ENCODE results near the gene FXYD5. TPM values are rescaled to one million over a fixed set of nuclear protein-coding genes. Genes with fewer than 3 reads are reported as not detected.
"Not testable (repeated sequence)": the region's sequence is repeated elsewhere in the genome, so short reads cannot be mapped to it uniquely, and the experiment has no call there.

FXYD5 gene
- total and polyA plus RNA-seq, 8 donors: 10.3 to 118 (median 43.8) TPM

- 86 to 91% (median 89%) methylated on average over 20 of the region's 20 CpGs for WGBS, 5 donors
- no peaks in the 10 kb centered on the region for H3K36me3 ChIP-seq
- no peak overlapping the region for H3K27ac ChIP-seq
- no peaks in the 10 kb centered on the region for H3K9me3 ChIP-seq
- TF ChIP-seq POLR2A (IDR thresholded peaks at IDR 0.05) (no peak), EP300 (IDR thresholded peaks at IDR 0.05) (no peak)
- H3K4me3 ChIP-seq: no peak overlapping the region
- peaks cover 19 to 34% (median 26%) of the 10 kb centered on the region in 4 donors for H3K4me1 ChIP-seq
- H3K27me3 ChIP-seq: peaks cover 0 to 54% (median 9%) of the 10 kb centered on the region in 3 donors
- no peak for DNase-seq
- intact Hi-C loops (cut with DNase I; ENCODE audit: low total_unique reads): no loop called here
These were observed 3.1 kb upstream of the FXYD5 start for GRCh38 chr19:35151273-35152065.

- H3K4me1 ChIP-seq: peaks cover 19 to 34% (median 26%) of the 10 kb centered on the region in 4 donors
- H3K4me3 ChIP-seq; intact Hi-C loops (cut with DNase I; ENCODE audit: low total_unique reads); DNase-seq; H3K9me3 ChIP-seq; H3K27ac ChIP-seq: not testable (repeated sequence)
- peaks cover 0 to 58% (median 9%) of the 10 kb centered on the region in 3 donors for H3K27me3 ChIP-seq
- 53 to 62% (median 60%) methylated on average over 10 of the region's 10 CpGs for WGBS, 5 donors
- H3K36me3 ChIP-seq: peaks cover 5 to 11% (median 10%) of the 10 kb centered on the region in 4 donors
These were observed 1.4 kb upstream of the FXYD5 start for GRCh38 chr19:35153129-35153522.

- H3K4me3 ChIP-seq: peak overlapping the region; percentile 54 to 82 (median 70)
- intact Hi-C loops (cut with DNase I; ENCODE audit: low total_unique reads): no loop called here
- H3K36me3 ChIP-seq: peaks cover 7 to 19% (median 16%) of the 10 kb centered on the region in 4 donors
- peaks cover 19 to 34% (median 26%) of the 10 kb centered on the region in 4 donors for H3K4me1 ChIP-seq
- no peak for TF ChIP-seq EP300 (IDR thresholded peaks at IDR 0.05)
- TF ChIP-seq CTCF (IDR thresholded peaks at IDR 0.05): peak in 5 of 7 experiments; percentile 21 to 65 (median 44)
- no peak for TF ChIP-seq POLR2AphosphoS5 (IDR thresholded peaks at IDR 0.05)
- no peak for TF ChIP-seq POLR2A (IDR thresholded peaks at IDR 0.05)
- WGBS, 5 donors: 0 to 1% (median 1%) methylated on average over 28 to 36 of the region's 36 CpGs
- peak overlapping the region; percentile 63 to 90 (median 85) for H3K27ac ChIP-seq
- peak; percentile 58 to 76 for DNase-seq
- H3K27me3 ChIP-seq: peaks cover 0 to 58% (median 9%) of the 10 kb centered on the region in 3 donors
- no peaks in the 10 kb centered on the region for H3K9me3 ChIP-seq
These were observed 622 bp upstream of the FXYD5 start for GRCh38 chr19:35153701-35154524.

- no peaks in the 10 kb centered on the region for H3K9me3 ChIP-seq
- intact Hi-C loops (cut with DNase I; ENCODE audit: low total_unique reads): no loop called here
- peak overlapping the region; percentile 63 to 90 (median 85) for H3K27ac ChIP-seq
- WGBS, 5 donors: 20 to 37% (median 27%) methylated on average over 12 to 17 of the region's 17 CpGs
- H3K4me1 ChIP-seq: peaks cover 19 to 34% (median 26%) of the 10 kb centered on the region in 4 donors
- DNase-seq: no peak
- H3K36me3 ChIP-seq: peaks cover 7 to 34% (median 31%) of the 10 kb centered on the region in 4 donors
- H3K4me3 ChIP-seq: peak overlapping the region; percentile 54 to 82 (median 70)
- no peak for TF ChIP-seq POLR2AphosphoS5 (IDR thresholded peaks at IDR 0.05)
- peaks cover 0 to 58% (median 9%) of the 10 kb centered on the region in 3 donors for H3K27me3 ChIP-seq
These were observed 906 bp downstream of the FXYD5 start for GRCh38 chr19:35155441-35155840.

- WGBS, 5 donors: 89 to 94% (median 93%) methylated on average over 6 of the region's 6 CpGs
- Histone ChIP-seq H3K27me3 (peaks cover 0 to 51% (median 9%) of the 10 kb centered on the region in 3 donors), H3K9me3 (no peaks in the 10 kb centered on the region), H3K4me3 (peak overlapping the region; percentile 54 to 82 (median 70)), H3K4me1 (peaks cover 19 to 34% (median 26%) of the 10 kb centered on the region in 4 donors), H3K27ac (peak overlapping the region in 3 of 5 donors; percentile 78 to 90 (median 85)), H3K36me3 (peaks cover 7 to 39% (median 37%) of the 10 kb centered on the region in 4 donors)
- intact Hi-C loops (cut with DNase I; ENCODE audit: low total_unique reads): no loop called here
- DNase-seq: no peak
- TF ChIP-seq EP300 (IDR thresholded peaks at IDR 0.05) (no peak), POLR2AphosphoS5 (IDR thresholded peaks at IDR 0.05) (no peak), CTCF (IDR thresholded peaks at IDR 0.05) (no peak), POLR2A (IDR thresholded peaks at IDR 0.05) (no peak)
These were observed 1.6 kb downstream of the FXYD5 start for GRCh38 chr19:35155981-35156672.

Data from stomach (tissue), 9 donors.